ENCODE results near the gene ZNF710. TPM values are rescaled to one million over a fixed set of nuclear protein-coding genes. Genes with fewer than 3 reads are reported as not detected.

The ZNF710 gene
- total and polyA plus RNA-seq, 2 of the 13 experiments (the other 11 are each of a cell fraction or from before 2014, with no cell fraction given) = 4.7 to 20.6 TPM

DNA sequence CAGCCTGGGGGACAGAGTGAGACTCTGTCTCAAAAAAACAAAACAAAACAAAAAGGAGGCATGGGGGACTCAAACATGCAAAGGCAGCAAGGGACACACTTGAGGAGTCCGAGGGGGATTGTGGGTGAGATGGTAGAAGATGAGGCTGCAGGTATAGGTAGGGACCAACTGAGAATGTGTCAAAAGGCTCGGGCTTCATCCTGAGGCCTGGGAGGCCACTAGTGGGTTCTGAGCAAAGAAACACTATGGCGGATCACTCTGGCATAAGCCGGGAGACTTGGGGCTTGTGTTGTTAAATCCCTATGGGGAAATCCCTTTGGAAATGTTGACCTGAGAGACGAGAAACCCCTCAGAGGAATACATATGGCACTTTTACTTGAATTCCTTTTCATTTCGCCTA is 21.2 kb downstream of the ZNF710 start:
- no peaks in the 10 kb centered on the region for H3K9me3 ChIP-seq (ENCODE audit: low read length)
- CTCF ChIA-PET (ENCODE audit: low intra/inter-chr PET ratio, low total read pairs) = no interaction called here
- no peak overlapping the region for H2AFZ ChIP-seq (ENCODE audit: low read length)
- intact Hi-C loops (cut with micrococcal nuclease; ENCODE audit: unreplicated experiment) (no loop called here), in situ Hi-C loops (cut with HindIII; ENCODE audit: extremely low pct_ligation_motif_present, low pct_unique_long_range_greater_than_20kb) (no loop called here)
- no peaks in the 10 kb centered on the region; a peak in 1 of 5 replicates for H3K36me3 ChIP-seq (replicated peaks in 1 of 2; ENCODE audit: control insufficient read depth in 1 of 2, insufficient read depth in 2 of 2, low read length in 2 of 2)
- FAIRE-seq (no peak), DNase-seq (ENCODE audit: low spot score) (no peak), ATAC-seq (no peak)
- H3K4me1 ChIP-seq (ENCODE audit: insufficient read depth, low read length) = peaks cover 37% of the 10 kb centered on the region
- POLR2A ChIA-PET = no interaction called here
- TF ChIP-seq ZNF24 (IDR thresholded peaks at IDR 0.05) (no peak), POGZ (CRISPR knock-in tag; IDR thresholded peaks at IDR 0.05) (no peak), ZNF382 (CRISPR knock-in tag; IDR thresholded peaks at IDR 0.05; ENCODE audit: borderline replicate concordance) (no peak), KLF16 (CRISPR knock-in tag; IDR thresholded peaks at IDR 0.05) (no peak), U2AF2 (IDR thresholded peaks at IDR 0.05; ENCODE audit: low read depth, low read length) (no peak), TEAD3 (CRISPR knock-in tag; optimal IDR thresholded peaks at IDR 0.05; ENCODE audit: borderline replicate concordance) (no peak), ZNF10 (CRISPR knock-in tag; IDR thresholded peaks at IDR 0.05; ENCODE audit: borderline replicate concordance, low read depth) (no peak), YEATS4 (CRISPR knock-in tag; IDR thresholded peaks at IDR 0.05; ENCODE audit: borderline replicate concordance) (no peak), NAIF1 (CRISPR knock-in tag; IDR thresholded peaks at IDR 0.05; ENCODE audit: borderline replicate concordance) (no peak), ZFP1 (CRISPR knock-in tag; IDR thresholded peaks at IDR 0.05) (no peak), TGIF2 (CRISPR knock-in tag; IDR thresholded peaks at IDR 0.05) (no peak), ZNF331 (CRISPR knock-in tag; IDR thresholded peaks at IDR 0.05) (no peak)
- TF ChIP-seq, protein P1, sequence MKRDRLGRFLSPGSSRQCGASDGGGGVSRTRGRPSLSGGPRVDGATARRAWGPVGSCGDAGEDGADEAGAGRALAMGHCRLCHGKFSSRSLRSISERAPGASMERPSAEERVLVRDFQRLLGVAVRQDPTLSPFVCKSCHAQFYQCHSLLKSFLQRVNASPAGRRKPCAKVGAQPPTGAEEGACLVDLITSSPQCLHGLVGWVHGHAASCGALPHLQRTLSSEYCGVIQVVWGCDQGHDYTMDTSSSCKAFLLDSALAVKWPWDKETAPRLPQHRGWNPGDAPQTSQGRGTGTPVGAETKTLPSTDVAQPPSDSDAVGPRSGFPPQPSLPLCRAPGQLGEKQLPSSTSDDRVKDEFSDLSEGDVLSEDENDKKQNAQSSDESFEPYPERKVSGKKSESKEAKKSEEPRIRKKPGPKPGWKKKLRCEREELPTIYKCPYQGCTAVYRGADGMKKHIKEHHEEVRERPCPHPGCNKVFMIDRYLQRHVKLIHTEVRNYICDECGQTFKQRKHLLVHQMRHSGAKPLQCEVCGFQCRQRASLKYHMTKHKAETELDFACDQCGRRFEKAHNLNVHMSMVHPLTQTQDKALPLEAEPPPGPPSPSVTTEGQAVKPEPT (CRISPR knock-in tag; IDR thresholded peaks at IDR 0.05; ENCODE audit: low read depth) = no peak
- no peaks in the 10 kb centered on the region for H3K27me3 ChIP-seq (ENCODE audit: control insufficient read depth in 1 of 2, insufficient read depth in 2 of 2, low read length in 2 of 2)
- H3K79me2 ChIP-seq (ENCODE audit: insufficient read depth, low read length) = peaks cover 45% of the 10 kb centered on the region
- BruUV-seq (replicated peaks) = no TSS peak
- H3K9ac ChIP-seq (ENCODE audit: insufficient read depth, low read depth, low read length) = no peak overlapping the region
- H3K4me3 ChIP-seq (replicated peaks in 1 of 3; ENCODE audit: insufficient read depth in 1 of 3, low read depth in 2 of 3, low read length in 3 of 3) = no peak overlapping the region
- WGBS (ENCODE audit: low lambda C conversion rate) = 97% methylated on average over 6 of the region's 6 CpGs
- no peak overlapping the region for H3K4me2 ChIP-seq (ENCODE audit: low read depth, low read length)
- H3K27ac ChIP-seq (ENCODE audit: extremely low read length, insufficient read depth, low read length) = no peak overlapping the region
- 0 out of 2 replicates have a peak, but pooled peaks cover 4% of the 10 kb centered on the region for H4K20me1 ChIP-seq (ENCODE audit: insufficient read depth, low read length)

Measured in HepG2 (cell line).